HEK293 (cell line): ENCODE measurements around the gene ITGB5.

Experiments used
- GFI1B ChIP-seq: fragments of 450-650 bp; formaldehyde crosslinking; IDR thresholded peaks from 2 replicates; pipeline ENCODE4 v1.5.1; 2016; ENCODE audit warnings: missing biosample characterization, missing genetic modification characterization
- KLF16 ChIP-seq: fragments of 450-650 bp; formaldehyde crosslinking; IDR thresholded peaks from 2 replicates; pipeline ENCODE4 v1.5.1; 2017; ENCODE audit warnings: missing biosample characterization, missing genetic modification characterization
- REPIN1 ChIP-seq: fragments of 450-650 bp; formaldehyde crosslinking; IDR thresholded peaks from 2 replicates; pipeline ENCODE4 v1.5.1; 2017; ENCODE audit warnings: missing biosample characterization, missing genetic modification characterization, low read depth
- ZBTB17 ChIP-seq: fragments of 450-650 bp; formaldehyde crosslinking; IDR thresholded peaks from 2 replicates; pipeline ENCODE4 v1.5.1; 2016; ENCODE audit warnings: missing biosample characterization, missing genetic modification characterization
- ZBTB21 ChIP-seq: fragments of 450-650 bp; formaldehyde crosslinking; IDR thresholded peaks from 2 replicates; pipeline ENCODE4 v1.5.1; 2017; ENCODE audit warnings: missing biosample characterization, missing genetic modification characterization
- ZNF140 ChIP-seq: fragments of 450-650 bp; formaldehyde crosslinking; IDR thresholded peaks from 2 replicates; pipeline ENCODE4 v1.5.1; 2016; ENCODE audit warnings: missing biosample characterization, missing genetic modification characterization
- ZNF324 ChIP-seq: fragments of 450-650 bp; formaldehyde crosslinking; IDR thresholded peaks from 2 replicates; pipeline ENCODE4 v1.5.1; 2016; ENCODE audit warnings: missing biosample characterization, missing genetic modification characterization
- ZNF555 ChIP-seq: fragments of 450-650 bp; formaldehyde crosslinking; conservative IDR thresholded peaks from 2 replicates; pipeline ENCODE4 v1.5.1; 2017; ENCODE audit warnings: missing biosample characterization, mild to moderate bottlenecking, missing genetic modification characterization, inconsistent platforms
- TF ChIP-seq, protein P1 (sequence below): fragments of 450-650 bp; formaldehyde crosslinking; IDR thresholded peaks from 2 replicates; pipeline ENCODE4 v1.5.1; 2016; ENCODE audit warnings: missing biosample characterization, missing genetic modification characterization
- TF ChIP-seq, protein P2 (sequence below): fragments of 450-650 bp; formaldehyde crosslinking; IDR thresholded peaks from 2 replicates; pipeline ENCODE4 v1.5.1; 2016; ENCODE audit warnings: missing biosample characterization, missing genetic modification characterization

DNA sequence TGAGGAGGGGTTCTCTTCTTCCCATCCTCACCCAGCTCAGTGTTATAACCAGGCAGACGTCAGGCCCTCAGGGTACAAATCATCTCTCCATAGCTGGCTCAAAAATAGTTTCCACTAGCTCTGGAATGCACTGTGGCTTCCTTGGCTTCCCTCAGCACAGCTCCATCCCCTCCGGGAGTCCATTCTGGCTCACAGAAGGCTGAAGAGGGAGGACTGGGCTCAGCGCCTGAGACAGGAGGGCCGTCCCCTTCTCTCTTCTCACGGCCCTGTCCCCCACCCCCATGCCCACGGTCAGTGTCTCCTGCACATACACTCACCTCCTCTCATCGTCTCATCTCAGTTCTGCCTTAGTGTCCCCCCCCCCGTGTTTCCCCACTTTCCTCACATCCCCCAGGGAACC is 106.8 kb downstream of the ITGB5 start:
- TF ChIP-seq REPIN1 (tag by site-specific recombination) (no peak), ZNF555 (no peak), ZNF324 (tag by site-specific recombination) (no peak), ZBTB17 (tag by site-specific recombination) (no peak), ZNF140 (tag by site-specific recombination) (no peak), KLF16 (tag by site-specific recombination) (no peak), ZBTB21 (tag by site-specific recombination) (no peak), GFI1B (no peak)
- TF ChIP-seq, protein P1, sequence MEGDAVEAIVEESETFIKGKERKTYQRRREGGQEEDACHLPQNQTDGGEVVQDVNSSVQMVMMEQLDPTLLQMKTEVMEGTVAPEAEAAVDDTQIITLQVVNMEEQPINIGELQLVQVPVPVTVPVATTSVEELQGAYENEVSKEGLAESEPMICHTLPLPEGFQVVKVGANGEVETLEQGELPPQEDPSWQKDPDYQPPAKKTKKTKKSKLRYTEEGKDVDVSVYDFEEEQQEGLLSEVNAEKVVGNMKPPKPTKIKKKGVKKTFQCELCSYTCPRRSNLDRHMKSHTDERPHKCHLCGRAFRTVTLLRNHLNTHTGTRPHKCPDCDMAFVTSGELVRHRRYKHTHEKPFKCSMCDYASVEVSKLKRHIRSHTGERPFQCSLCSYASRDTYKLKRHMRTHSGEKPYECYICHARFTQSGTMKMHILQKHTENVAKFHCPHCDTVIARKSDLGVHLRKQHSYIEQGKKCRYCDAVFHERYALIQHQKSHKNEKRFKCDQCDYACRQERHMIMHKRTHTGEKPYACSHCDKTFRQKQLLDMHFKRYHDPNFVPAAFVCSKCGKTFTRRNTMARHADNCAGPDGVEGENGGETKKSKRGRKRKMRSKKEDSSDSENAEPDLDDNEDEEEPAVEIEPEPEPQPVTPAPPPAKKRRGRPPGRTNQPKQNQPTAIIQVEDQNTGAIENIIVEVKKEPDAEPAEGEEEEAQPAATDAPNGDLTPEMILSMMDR (tag by site-specific recombination) = no peak
- TF ChIP-seq, protein P2, sequence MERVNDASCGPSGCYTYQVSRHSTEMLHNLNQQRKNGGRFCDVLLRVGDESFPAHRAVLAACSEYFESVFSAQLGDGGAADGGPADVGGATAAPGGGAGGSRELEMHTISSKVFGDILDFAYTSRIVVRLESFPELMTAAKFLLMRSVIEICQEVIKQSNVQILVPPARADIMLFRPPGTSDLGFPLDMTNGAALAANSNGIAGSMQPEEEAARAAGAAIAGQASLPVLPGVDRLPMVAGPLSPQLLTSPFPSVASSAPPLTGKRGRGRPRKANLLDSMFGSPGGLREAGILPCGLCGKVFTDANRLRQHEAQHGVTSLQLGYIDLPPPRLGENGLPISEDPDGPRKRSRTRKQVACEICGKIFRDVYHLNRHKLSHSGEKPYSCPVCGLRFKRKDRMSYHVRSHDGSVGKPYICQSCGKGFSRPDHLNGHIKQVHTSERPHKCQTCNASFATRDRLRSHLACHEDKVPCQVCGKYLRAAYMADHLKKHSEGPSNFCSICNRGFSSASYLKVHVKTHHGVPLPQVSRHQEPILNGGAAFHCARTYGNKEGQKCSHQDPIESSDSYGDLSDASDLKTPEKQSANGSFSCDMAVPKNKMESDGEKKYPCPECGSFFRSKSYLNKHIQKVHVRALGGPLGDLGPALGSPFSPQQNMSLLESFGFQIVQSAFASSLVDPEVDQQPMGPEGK (tag by site-specific recombination) = no peak
